PC-9 (cell line): ENCODE measurements around the gene AUP1. TPM values are rescaled to one million over a fixed set of nuclear protein-coding genes. Genes with fewer than 3 reads are reported as not detected.

ENCODE experiments used
- BruUV-seq: library from RNA; stranded (reverse); fragments of 400-500 nt; replicated peaks from 2 replicates; lab custom pipeline; 2021; lab: Mats Ljungman, UMichigan
- CTCF ChIA-PET: fragments of 300-600 bp; sonication (Branson Sonifier 250); formaldehyde crosslinking; loops from one replicate; lab custom pipeline; 2022; ENCODE audit warnings: antibody characterized with exemption; lab: Charles Lee
- POLR2A ChIA-PET: fragments of 300-600 bp; sonication (Branson Sonifier 250); formaldehyde crosslinking; loops from one replicate; lab custom pipeline; 2022; ENCODE audit warnings: antibody characterized with exemption; ENCODE audit not compliant: unreplicated experiment; lab: Charles Lee
- DNase-seq, 2 experiments: peaks; one replicate each; pipeline versions ENCODE4 v3.0.0 to v3.0.0-alpha.2; 2015 to 2022; ENCODE audit warnings: mixed read lengths in 1 of 2
- H2AFZ ChIP-seq: fragments of 200-600 bp; sonication (generic); 2 replicates; pipeline ENCODE4 v1.8.1; 2017; ENCODE audit warnings: antibody characterized with exemption
- H3F3A ChIP-seq: fragments of 200-600 bp; sonication (generic); 2 replicates; pipeline ENCODE4 v1.8.1; 2017; ENCODE audit warnings: antibody characterized with exemption, mild to moderate bottlenecking, low read depth; ENCODE audit not compliant: insufficient read depth
- H3K27ac ChIP-seq: fragments of 200-600 bp; sonication (generic); 2 replicates; pipeline ENCODE4 v1.6.1; 2016; ENCODE audit warnings: mixed run types
- H3K27me3 ChIP-seq: fragments of 200-600 bp; sonication (generic); 2 replicates; pipeline ENCODE4 v1.6.1; 2016; ENCODE audit warnings: low read depth, mixed run types; ENCODE audit not compliant: insufficient read depth
- H3K36me3 ChIP-seq: fragments of 200-600 bp; sonication (generic); 2 replicates; pipeline ENCODE4 v1.6.1; 2016; ENCODE audit warnings: low read depth, mixed run types
- H3K4me1 ChIP-seq: fragments of 200-600 bp; sonication (generic); replicated peaks from 2 replicates; pipeline ENCODE4 v1.6.1; 2016; ENCODE audit warnings: mixed run types; ENCODE audit not compliant: insufficient read depth
- H3K4me2 ChIP-seq: fragments of 200-600 bp; sonication (generic); 2 replicates; pipeline ENCODE4 v1.6.1; 2017; ENCODE audit warnings: mixed run types
- H3K4me3 ChIP-seq: fragments of 200-600 bp; sonication (generic); 2 replicates; pipeline ENCODE4 v1.6.1; 2016; ENCODE audit warnings: mixed run types
- H3K79me2 ChIP-seq: fragments of 200-600 bp; sonication (generic); 2 replicates; pipeline ENCODE4 v1.6.1; 2017; ENCODE audit warnings: low read depth, mixed run types
- H3K9me2 ChIP-seq: fragments of 200-600 bp; sonication (generic); 2 replicates; pipeline ENCODE4 v1.8.1; 2017; ENCODE audit warnings: mild to moderate bottlenecking; ENCODE audit not compliant: insufficient read depth
- H3K9me3 ChIP-seq: fragments of 200-600 bp; sonication (generic); 2 replicates; pipeline ENCODE4 v1.8.1; 2016; ENCODE audit warnings: low read depth; ENCODE audit not compliant: insufficient read depth
- H4K20me1 ChIP-seq: fragments of 200-600 bp; sonication (generic); 2 replicates; pipeline ENCODE4 v1.8.1; 2017; ENCODE audit not compliant: insufficient read depth
- EZH2 ChIP-seq: fragments of 200-600 bp; sonication (generic); IDR thresholded peaks from 2 replicates; pipeline ENCODE4 v1.8.0; 2017; ENCODE audit warnings: antibody characterized with exemption, low read depth
- intact Hi-C: fragments of 100-400 bp; cut with micrococcal nuclease; formaldehyde crosslinking; loops from one replicate; pipeline ENCODE4 v1.10.0; 2022; ENCODE audit not compliant: unreplicated experiment
- total RNA-seq: library from RNA; stranded (reverse); gene quantifications from 2 replicates; pipeline ENCODE4 v1.2.3, GENCODE V29; 2021
- TF ChIP-seq, protein P1 (sequence below): fragments of 200-600 bp; sonication (generic); conservative IDR thresholded peaks from 2 replicates; pipeline ENCODE4 v1.6.1; 2017; ENCODE audit warnings: mixed run types, antibody characterized with exemption, mild to moderate bottlenecking, moderate library complexity

Gene AUP1
- total RNA-seq, 1 experiment from 2014 or later, result 84.0 TPM

GRCh38 chr2:74552914-74553811, 23.7 kb upstream of the AUP1 start:
- Histone ChIP-seq H3F3A (peaks cover 29% of the 10 kb centered on the region; the same call in 1 of the 2 replicates), H3K9me2 (no peaks in the 10 kb centered on the region), H3K4me3 (peak overlapping the region; percentile 78; the same call in 1 of the 2 replicates), H3K4me2 (peak overlapping the region; percentile 81), H3K27ac (no peak overlapping the region), H3K4me1 (peaks cover 16% of the 10 kb centered on the region), H3K36me3 (no peaks in the 10 kb centered on the region), H3K27me3 (no peaks in the 10 kb centered on the region), H2AFZ (no peak overlapping the region), H3K9me3 (no peaks in the 10 kb centered on the region), H3K79me2 (peaks cover 16% of the 10 kb centered on the region), H4K20me1 (no peaks in the 10 kb centered on the region)
- intact Hi-C loops, result no loop called here
- ChIA-PET POLR2A (no interaction called here), CTCF (no interaction called here)
- DNase-seq, result no peak
- BruUV-seq, result no TSS peak
- no peak for TF ChIP-seq EZH2
- TF ChIP-seq, protein P1, sequence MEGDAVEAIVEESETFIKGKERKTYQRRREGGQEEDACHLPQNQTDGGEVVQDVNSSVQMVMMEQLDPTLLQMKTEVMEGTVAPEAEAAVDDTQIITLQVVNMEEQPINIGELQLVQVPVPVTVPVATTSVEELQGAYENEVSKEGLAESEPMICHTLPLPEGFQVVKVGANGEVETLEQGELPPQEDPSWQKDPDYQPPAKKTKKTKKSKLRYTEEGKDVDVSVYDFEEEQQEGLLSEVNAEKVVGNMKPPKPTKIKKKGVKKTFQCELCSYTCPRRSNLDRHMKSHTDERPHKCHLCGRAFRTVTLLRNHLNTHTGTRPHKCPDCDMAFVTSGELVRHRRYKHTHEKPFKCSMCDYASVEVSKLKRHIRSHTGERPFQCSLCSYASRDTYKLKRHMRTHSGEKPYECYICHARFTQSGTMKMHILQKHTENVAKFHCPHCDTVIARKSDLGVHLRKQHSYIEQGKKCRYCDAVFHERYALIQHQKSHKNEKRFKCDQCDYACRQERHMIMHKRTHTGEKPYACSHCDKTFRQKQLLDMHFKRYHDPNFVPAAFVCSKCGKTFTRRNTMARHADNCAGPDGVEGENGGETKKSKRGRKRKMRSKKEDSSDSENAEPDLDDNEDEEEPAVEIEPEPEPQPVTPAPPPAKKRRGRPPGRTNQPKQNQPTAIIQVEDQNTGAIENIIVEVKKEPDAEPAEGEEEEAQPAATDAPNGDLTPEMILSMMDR, result no peak

GRCh38 chr2:74551942-74552913, 22.7 kb upstream of the AUP1 start:
- peaks cover 25% of the 10 kb centered on the region; the same call in 1 of the 2 replicates for H3F3A ChIP-seq
- DNase-seq, result no peak
- TF ChIP-seq EZH2, result no peak
- TF ChIP-seq, protein P1, result no peak
- H3K27me3 ChIP-seq, result no peaks in the 10 kb centered on the region
- ChIA-PET POLR2A (no interaction called here), CTCF (no interaction called here)
- H3K27ac ChIP-seq, result no peak overlapping the region
- H3K79me2 ChIP-seq, result peaks cover 16% of the 10 kb centered on the region
- no peaks in the 10 kb centered on the region for H3K9me2 ChIP-seq
- H3K4me3 ChIP-seq, result no peak overlapping the region
- H3K4me1 ChIP-seq, result peaks cover 16% of the 10 kb centered on the region
- no peaks in the 10 kb centered on the region for H3K9me3 ChIP-seq
- no TSS peak for BruUV-seq
- H2AFZ ChIP-seq, result no peak overlapping the region
- intact Hi-C loops, result no loop called here
- no peaks in the 10 kb centered on the region for H3K36me3 ChIP-seq
- H4K20me1 ChIP-seq, result no peaks in the 10 kb centered on the region
- H3K4me2 ChIP-seq, result no peak overlapping the region

DNA sequence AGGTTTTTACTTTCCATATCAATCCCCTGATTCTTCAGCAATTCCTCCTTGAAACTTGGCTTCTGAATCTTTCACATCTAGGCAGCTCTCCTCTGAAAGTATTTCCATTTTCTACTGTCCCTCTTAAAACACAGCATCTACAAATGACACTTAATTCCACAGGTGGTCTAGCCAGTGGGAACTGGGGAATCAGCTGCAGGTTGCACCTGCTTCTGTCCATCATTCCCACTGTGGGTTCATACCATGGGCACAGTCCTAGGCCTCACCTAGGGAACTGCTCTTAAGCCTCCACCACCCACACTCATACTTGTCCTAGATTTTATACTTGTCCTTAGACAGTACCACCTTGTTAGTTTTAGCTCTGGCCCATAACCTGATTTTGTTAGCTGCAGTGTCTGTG, 22.0 kb upstream of the AUP1 start:
- no peak for TF ChIP-seq EZH2
- TF ChIP-seq, protein P1, result no peak

More for the DNA sequence above, 22.0 kb upstream of the AUP1 start:
- Histone ChIP-seq H3K36me3 (no peaks in the 10 kb centered on the region), H3K79me2 (peaks cover 16% of the 10 kb centered on the region), H3K4me1 (peaks cover 16% of the 10 kb centered on the region), H3K4me2 (no peak overlapping the region), H3K9me3 (no peaks in the 10 kb centered on the region), H3F3A (peaks cover 25% of the 10 kb centered on the region; the same call in 1 of the 2 replicates), H4K20me1 (no peaks in the 10 kb centered on the region), H3K9me2 (no peaks in the 10 kb centered on the region), H3K27me3 (no peaks in the 10 kb centered on the region), H2AFZ (no peak overlapping the region), H3K27ac (no peak overlapping the region), H3K4me3 (no peak overlapping the region)
- no peak for DNase-seq
- ChIA-PET POLR2A (no interaction called here), CTCF (no interaction called here)
- no TSS peak for BruUV-seq
- intact Hi-C loops, result no loop called here
